ENCODE results near the gene ZFHX2. TPM values are rescaled to one million over a fixed set of nuclear protein-coding genes. Genes with fewer than 3 reads are reported as not detected.

The ZFHX2 gene
- total and polyA plus RNA-seq, 2 of the 13 experiments (the other 11 are each of a cell fraction or from before 2014, with no cell fraction given) = 0.17 to 0.44 TPM

- no peak for TF ChIP-seq ZSCAN30 (CRISPR knock-in tag; IDR thresholded peaks at IDR 0.05)
- TF ChIP-seq, protein P1, sequence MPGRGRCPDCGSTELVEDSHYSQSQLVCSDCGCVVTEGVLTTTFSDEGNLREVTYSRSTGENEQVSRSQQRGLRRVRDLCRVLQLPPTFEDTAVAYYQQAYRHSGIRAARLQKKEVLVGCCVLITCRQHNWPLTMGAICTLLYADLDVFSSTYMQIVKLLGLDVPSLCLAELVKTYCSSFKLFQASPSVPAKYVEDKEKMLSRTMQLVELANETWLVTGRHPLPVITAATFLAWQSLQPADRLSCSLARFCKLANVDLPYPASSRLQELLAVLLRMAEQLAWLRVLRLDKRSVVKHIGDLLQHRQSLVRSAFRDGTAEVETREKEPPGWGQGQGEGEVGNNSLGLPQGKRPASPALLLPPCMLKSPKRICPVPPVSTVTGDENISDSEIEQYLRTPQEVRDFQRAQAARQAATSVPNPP (CRISPR knock-in tag; IDR thresholded peaks at IDR 0.05) = no peak
- TF ChIP-seq ZNF782 (CRISPR knock-in tag; IDR thresholded peaks at IDR 0.05; ENCODE audit: borderline replicate concordance) = no peak
- no peak for TF ChIP-seq ZNF160 (CRISPR knock-in tag; IDR thresholded peaks at IDR 0.05)
- no peak for TF ChIP-seq JUNB (CRISPR knock-in tag; IDR thresholded peaks at IDR 0.05; ENCODE audit: borderline replicate concordance)
- TF ChIP-seq HNRNPK (IDR thresholded peaks at IDR 0.05; ENCODE audit: low read depth, low read length, poor library complexity, severe bottlenecking) = no peak
- TF ChIP-seq HNRNPUL1 (IDR thresholded peaks at IDR 0.05; ENCODE audit: low read depth, low read length) = no peak
- TF ChIP-seq ZNF207 (IDR thresholded peaks at IDR 0.05; ENCODE audit: borderline replicate concordance) = no peak
- no peak for TF ChIP-seq ZNF256 (CRISPR knock-in tag; conservative IDR thresholded peaks at IDR 0.05)
- no peak for TF ChIP-seq FOXJ3 (CRISPR knock-in tag; IDR thresholded peaks at IDR 0.05; ENCODE audit: borderline replicate concordance)
- TF ChIP-seq ZNF563 (CRISPR knock-in tag; IDR thresholded peaks at IDR 0.05) = no peak
- TF ChIP-seq SP2 (CRISPR knock-in tag; IDR thresholded peaks at IDR 0.05) = no peak
- TF ChIP-seq GZF1 (CRISPR knock-in tag; IDR thresholded peaks at IDR 0.05) = no peak
- TF ChIP-seq, protein P2, sequence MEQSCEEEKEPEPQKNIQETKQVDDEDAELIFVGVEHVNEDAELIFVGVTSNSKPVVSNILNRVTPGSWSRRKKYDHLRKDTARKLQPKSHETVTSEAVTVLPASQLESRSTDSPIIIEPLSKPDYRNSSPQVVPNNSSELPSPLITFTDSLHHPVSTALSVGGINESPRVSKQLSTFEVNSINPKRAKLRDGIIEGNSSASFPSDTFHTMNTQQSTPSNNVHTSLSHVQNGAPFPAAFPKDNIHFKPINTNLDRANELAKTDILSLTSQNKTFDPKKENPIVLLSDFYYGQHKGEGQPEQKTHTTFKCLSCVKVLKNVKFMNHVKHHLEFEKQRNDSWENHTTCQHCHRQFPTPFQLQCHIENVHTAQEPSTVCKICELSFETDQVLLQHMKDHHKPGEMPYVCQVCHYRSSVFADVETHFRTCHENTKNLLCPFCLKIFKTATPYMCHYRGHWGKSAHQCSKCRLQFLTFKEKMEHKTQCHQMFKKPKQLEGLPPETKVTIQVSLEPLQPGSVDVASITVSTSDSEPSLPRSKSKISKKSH (CRISPR knock-in tag; IDR thresholded peaks at IDR 0.05; ENCODE audit: borderline replicate concordance) = no peak
- no peak for TF ChIP-seq PRDM15 (CRISPR knock-in tag; IDR thresholded peaks at IDR 0.05)
- TF ChIP-seq AKAP8 (CRISPR knock-in tag; IDR thresholded peaks at IDR 0.05) = no peak
- TF ChIP-seq HNF4A (CRISPR knock-in tag; IDR thresholded peaks at IDR 0.05) = no peak
- TF ChIP-seq ZFY (CRISPR knock-in tag; IDR thresholded peaks at IDR 0.05) = no peak
- no peak; the same call in 2 of the 3 replicates for ATAC-seq
- no peak for FAIRE-seq
- H3K4me2 ChIP-seq (ENCODE audit: low read depth, low read length) = no peak overlapping the region
- no peaks in the 10 kb centered on the region for H3K79me2 ChIP-seq (ENCODE audit: insufficient read depth, low read length)
- in situ Hi-C loops (cut with HindIII; ENCODE audit: extremely low pct_ligation_motif_present, low pct_unique_long_range_greater_than_20kb) (no loop called here), intact Hi-C loops (cut with micrococcal nuclease; ENCODE audit: unreplicated experiment) (no loop called here)
- no peak overlapping the region for H3K4me3 ChIP-seq (replicated peaks in 1 of 3; ENCODE audit: insufficient read depth in 1 of 3, low read depth in 2 of 3, low read length in 3 of 3)
- no peak for DNase-seq (ENCODE audit: low spot score)
- H3K27ac ChIP-seq (ENCODE audit: extremely low read length, insufficient read depth, low read length) = no peak overlapping the region
- no peaks in the 10 kb centered on the region for H3K9me3 ChIP-seq (ENCODE audit: low read length)
- H3K9ac ChIP-seq (ENCODE audit: insufficient read depth, low read depth, low read length) = no peak overlapping the region
- no TSS peak for BruUV-seq (replicated peaks)
- ChIA-PET CTCF (ENCODE audit: low intra/inter-chr PET ratio, low total read pairs) (no interaction called here), POLR2A (interaction anchor here (1.2 kb wide), 1 partner anchor 204 kb away, joined by 3 read pairs; the partner anchor contains the start of gene PABPN1)
- no peaks in the 10 kb centered on the region for H3K4me1 ChIP-seq (ENCODE audit: insufficient read depth, low read length)
- no peaks in the 10 kb centered on the region for H3K36me3 ChIP-seq (replicated peaks in 1 of 2; ENCODE audit: control insufficient read depth in 1 of 2, insufficient read depth in 2 of 2, low read length in 2 of 2)
- no peaks in the 10 kb centered on the region for H4K20me1 ChIP-seq (ENCODE audit: insufficient read depth, low read length)
- 89% methylated on average over 14 of the region's 14 CpGs for WGBS (ENCODE audit: low lambda C conversion rate)
- no peak overlapping the region for H2AFZ ChIP-seq (ENCODE audit: low read length)
- no peaks in the 10 kb centered on the region for H3K27me3 ChIP-seq (ENCODE audit: control insufficient read depth in 1 of 2, insufficient read depth in 2 of 2, low read length in 2 of 2)
Observed at GRCh38 chr14:23524954-23525353, 26.6 kb downstream of the ZFHX2 start.

Measured in HepG2 (cell line).